Inflammatory macrophage treated with lipopolysaccharide for 1 hour (primary cell): ENCODE measurements around the gene FOXO3.
A peak's percentile ranks its signal among the peaks of the same experiment; 100 is the strongest.
"Not testable (repeated sequence)": the region's sequence is repeated elsewhere in the genome, so short reads cannot be mapped to it uniquely, and the experiment has no call there.

Experiments used
- DNase-seq, 2 donors: peaks; one replicate each; pipeline ENCODE4 v3.0.0-alpha.2; 2020 to 2022

Gene FOXO3

DNA sequence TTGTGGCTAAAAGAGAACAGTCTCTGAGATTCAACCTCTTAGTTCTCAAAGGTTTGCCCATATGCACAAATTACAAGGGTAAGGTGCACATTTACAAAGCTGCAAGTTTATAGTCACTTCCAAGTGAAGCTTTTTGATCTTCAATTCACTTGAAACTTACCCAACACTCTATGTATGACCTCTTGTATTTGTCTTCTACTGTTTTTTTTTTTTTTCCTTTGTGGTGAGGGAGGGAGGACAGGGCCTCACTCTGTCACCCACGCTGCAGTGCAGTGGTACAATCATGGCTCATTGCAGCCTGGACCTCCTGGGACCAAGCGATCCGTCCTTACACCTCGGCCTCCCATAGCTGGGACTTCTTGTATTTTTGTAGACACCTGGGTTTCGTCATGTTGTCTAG, 4.5 kb upstream of the FOXO3 start:
- DNase-seq: no peak

DNA sequence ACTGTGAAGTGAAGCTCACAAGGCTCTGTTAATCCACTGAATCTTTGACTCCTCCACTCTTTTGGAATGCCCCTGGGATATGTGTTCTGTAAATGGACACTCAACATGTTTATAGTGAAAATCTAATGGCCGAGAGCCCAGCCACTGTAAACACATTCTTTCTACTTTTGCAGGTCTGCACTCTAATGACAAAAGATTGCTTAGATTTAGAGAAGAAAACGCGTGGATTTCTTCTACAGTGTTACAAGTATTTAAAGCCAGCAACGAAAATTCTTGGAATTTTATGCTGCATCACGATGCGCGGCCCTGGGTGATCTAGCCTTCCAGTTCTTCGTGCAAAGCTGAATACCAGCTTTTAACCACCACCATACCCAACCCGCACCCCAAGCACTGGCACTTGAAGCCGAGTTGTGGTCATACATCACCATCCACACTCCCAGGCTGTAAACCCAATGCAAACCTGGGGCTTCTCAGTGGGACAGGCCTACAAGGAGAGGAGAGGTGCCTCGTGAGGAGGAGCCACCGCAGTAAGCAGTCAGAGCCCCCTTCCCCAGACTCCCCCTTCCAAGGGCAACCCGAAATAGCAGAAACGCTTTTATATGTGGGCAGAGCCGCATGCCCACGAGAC, 3.7 kb upstream of the FOXO3 start:
- no peak for DNase-seq

DNA sequence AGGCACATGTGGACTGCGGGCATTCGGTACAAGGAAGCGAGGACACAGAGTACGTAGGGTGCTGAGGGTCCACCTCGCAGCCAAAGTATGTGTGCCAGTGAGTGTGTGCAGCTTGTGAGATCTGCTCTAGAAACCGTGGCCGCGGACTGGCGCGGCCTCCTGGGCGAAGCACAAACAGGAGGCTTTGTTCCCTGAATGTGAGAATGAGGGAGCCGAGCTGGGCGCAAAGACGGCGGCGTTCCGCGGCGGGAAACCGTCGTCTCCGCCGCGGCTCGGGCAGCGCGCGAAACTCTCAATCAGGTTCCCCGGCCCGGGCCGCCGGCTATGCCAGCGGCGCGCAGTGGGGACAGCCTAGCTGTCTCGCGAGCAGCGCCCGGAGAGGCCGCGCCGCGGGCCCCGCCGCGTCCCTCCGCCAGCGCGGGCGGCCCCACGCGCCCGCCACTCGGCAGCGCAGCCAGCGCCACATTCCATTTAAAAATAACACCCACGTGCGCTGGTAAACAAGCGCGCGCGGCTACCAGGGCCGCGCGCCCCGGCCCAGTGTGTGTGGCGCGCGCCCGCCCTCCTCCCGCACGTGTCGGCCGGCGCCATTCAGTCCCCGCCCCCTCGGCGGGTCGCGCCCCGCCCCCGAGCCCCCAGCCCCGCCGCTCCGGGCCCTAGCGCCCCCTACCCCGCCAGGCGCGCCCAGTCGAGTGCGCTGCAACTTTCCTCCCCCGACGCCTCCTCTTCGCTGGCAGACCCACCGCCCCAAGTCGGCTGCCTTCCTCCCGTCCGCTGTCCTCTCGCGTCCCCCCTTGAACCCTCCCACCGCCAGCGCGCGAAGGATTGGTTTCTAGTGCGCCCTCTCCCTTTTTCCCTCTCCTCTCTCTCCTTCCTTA, 3.0 kb upstream of the FOXO3 start:
- DNase-seq: peak; percentile 62 to 70

DNA sequence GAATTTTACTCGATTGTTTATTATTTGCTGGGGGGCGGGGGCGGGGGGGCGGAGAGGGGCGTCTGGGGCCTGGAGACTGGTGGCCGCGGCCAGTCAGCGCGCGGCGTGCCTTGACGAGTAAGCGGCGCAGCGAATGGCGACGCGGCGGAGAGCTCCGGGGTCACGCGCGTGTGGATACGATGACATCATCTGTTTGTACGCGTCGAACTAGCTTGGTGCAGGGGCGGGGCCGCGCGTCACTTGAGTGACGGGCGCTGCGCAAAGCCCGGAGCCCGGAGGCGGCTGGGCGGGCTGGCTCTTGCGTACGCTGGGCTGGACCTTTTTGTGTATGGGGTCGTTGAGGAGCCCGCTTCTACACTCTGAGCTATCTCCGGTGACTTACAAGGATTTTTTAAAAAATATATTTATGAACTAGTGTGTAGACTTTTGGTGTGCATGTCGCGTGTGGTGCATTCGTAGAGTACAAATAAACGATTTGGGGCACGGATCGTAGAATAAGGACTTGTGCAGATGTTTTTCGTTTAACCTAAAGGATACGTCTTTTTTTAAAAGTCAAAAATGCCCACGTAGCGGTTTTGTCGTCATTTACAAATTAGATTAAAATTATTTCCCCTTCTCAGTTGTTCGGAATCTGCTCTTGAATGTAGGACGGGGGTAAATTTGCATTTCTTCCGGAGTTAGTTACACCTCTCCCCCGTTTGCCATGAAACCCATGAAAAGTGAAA, 2.2 kb upstream of the FOXO3 start:
- DNase-seq: peak; percentile 98 to 99

DNA sequence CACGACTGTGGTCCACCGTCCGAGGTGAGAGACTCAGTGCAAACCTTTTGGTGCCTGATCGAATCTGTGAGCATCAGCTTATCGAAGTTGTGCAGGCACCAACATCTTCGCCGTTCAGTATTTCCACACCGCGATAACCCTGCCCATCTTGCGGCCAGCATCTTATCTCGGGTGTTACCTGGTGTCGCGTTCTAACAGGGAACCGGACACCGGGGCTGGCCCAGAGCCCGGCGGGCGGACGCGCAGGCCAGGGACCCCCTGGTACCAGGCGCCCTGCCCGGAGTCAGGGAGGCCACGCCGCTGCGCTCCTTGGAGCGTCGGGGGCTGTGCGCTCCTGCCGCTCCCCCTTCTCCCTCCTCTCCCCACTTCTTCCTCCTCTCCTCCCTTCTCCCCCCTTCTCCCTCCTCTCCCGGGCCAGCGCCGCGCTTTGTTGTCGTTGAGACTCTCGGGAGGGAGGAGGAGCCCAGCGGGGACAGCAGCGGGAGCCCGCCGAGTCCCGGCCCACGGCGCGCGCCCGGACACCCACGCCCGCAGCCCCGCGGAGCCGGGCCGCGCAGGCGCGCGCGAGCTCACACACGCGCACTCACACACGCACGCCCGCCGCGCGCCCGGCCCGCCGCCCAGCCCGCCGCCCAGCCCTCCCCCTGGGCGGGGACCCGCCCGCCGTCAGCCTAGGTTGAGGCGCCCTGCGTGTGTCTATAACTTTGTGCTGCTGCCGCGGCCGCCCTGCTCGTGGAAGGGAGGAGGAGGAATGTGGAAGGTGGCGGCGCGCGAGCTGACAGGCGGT, 1.4 kb upstream of the FOXO3 start:
- DNase-seq: peak; percentile 81 to 85

DNA sequence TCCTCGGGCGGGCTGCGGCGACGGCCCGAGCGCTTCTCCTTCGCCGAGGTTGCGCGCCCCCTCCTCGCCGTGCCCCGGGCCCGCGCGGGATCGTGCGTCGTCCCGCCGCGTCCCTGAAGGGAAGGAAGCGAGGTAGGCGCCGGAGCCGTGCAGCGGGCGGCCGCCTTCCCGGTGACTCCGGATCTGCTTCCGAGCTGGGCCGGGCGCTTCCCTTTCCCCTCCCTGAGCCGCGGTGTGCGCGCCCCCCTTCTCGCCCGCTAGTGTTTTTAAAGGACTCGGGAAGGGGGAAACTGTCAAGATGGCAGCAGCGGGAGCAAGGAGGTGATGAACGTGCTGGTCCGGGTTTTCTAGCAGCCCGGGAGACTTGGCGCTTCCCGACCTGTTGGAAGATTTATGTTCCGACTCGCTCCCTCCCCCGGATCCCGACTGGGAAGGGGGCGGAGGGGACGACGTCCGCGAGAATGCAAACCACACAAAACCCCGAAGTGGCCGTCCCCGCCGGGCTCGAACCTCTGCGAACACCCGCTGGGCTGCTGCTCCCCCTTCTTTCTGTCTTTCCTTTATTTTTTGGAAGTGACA, 744 bp upstream of the FOXO3 start:
- DNase-seq: peak in 1 of 2 donors; percentile 38

DNA sequence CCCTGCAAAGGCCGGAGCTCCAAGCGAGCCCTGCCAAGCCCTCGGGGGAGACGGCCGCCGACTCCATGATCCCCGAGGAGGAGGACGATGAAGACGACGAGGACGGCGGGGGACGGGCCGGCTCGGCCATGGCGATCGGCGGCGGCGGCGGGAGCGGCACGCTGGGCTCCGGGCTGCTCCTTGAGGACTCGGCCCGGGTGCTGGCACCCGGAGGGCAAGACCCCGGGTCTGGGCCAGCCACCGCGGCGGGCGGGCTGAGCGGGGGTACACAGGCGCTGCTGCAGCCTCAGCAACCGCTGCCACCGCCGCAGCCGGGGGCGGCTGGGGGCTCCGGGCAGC, 561 bp downstream of the FOXO3 start:
- DNase-seq: not testable (repeated sequence)

DNA sequence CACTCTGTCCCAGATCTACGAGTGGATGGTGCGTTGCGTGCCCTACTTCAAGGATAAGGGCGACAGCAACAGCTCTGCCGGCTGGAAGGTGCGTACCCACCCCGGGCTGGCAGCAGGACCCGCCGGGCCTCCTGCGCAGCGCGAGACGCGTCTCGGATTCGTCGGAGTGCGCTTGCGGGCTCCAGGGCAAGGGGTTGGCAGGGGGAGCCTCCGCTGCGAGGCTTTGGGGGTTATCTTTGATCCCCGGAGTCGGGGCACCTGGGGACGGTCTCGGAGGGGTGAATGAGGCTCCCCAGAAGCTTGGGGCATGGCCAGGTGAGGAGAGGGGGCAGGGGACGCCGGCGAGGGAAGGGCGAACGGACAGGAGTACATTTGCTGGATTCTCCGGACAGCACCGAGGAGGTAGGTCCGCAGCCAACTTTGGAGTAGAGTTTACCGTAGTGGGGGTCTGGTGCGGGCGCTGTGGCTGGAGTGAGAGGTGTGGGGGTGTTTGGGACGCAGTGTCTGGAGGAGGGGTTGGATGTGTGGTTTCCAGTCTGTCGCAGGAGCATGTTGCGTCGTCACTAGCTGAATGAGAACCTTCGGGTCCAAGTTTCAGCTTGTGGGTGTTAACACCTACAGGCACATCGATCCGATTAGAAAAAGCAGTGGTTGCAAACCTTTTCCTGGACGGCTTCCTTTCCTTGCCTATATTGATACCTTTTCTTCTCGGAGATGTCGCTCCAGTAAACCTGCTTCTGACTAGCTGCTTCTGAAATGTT, 1.2 kb downstream of the FOXO3 start:
- DNase-seq: peak; percentile 82 to 86

DNA sequence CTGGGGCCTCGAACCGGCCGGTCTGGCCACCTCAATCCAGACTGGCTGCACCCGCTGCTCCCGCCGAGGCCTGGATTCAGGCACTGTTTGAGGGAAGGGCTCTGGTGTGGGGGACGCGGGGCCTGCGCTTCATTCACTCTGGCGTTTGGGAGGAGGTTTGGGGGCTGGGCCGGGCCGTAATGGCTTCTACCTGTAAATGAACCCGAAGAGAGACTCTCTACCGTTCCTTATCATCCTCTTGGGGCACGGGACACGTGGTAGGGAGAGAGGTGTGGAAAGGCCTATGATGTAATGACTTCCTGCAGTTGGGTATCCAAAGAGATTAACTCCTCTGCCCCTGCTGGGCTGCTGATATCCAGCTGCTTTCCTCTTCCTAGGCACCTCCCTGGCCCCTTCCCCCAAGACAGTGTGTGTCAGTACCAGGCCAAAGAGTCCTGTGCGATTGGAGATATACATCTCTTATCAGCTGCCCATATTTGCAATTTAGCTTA, 1.8 kb downstream of the FOXO3 start:
- peak; percentile 58 to 82 for DNase-seq

DNA sequence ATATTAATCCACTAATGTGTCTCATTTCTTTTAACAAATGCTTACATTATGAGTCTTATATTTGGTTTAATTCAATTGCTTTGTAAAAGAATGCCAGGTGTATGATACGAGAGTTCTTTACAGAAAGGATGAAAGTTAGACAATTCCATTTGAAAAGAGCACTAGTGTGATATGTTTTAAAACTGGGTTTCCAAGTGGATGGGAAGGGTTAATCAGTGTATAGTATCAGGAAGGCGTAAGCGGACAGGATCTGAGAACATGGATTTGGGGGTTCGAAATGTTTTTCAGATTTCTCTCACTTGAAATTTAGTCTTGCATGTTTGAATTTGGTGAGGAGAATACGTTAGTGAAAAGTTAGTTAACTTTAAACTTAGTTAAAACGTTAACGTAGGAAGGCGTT, 2.6 kb downstream of the FOXO3 start:
- no peak for DNase-seq

DNA sequence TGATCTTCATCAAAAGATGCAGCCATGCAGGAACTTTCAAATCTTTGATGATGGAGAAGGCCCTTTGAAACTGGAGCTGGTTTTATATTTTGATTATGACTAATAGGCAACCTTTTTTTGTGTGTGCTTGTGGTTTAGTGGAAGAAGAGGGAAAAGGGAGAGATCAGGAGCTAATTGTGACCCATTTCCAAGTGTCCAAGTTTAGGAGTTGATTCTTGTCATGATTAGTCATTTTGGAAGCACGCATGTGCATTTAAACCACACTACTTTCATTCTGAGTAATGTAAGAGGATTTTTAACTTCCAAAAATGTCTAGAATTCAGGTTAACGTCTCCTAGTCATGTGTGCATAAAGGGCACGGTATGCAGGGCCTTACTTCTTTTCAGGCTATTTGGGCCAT, 3.5 kb downstream of the FOXO3 start:
- peak in 1 of 2 donors; percentile 21 for DNase-seq

DNA sequence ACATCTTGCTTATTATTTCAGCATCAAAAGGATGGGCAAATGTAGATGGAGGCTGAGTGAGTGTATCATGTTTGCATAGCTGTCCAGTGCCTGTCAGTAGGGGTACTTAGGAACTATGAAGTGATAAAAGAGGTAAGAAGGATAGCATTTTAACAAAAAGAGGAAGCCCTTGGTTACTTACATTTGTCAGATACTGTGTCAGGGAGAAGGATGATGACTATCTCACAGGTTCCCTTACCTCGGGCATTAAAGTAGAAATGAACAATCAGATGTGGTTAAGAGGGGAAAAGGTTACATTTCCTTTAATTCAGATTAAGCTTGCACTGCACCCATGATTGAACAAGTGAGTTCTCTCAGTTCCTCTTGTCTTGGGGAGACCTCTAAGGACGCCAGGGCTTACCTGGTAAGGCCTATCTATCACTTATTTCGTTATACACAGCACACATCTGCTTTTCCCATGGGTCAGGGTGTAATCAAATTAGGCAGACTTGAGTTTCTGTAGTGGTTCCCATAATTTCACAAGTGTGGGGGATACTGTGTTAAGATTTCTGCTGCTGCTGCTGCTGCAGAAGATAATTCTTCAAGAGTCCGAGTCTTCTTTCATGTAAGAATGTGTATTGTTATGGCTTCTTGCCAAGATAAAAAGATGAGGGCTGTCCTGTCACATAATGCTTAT, 4.5 kb downstream of the FOXO3 start:
- DNase-seq: peak; percentile 75 to 82

DNA sequence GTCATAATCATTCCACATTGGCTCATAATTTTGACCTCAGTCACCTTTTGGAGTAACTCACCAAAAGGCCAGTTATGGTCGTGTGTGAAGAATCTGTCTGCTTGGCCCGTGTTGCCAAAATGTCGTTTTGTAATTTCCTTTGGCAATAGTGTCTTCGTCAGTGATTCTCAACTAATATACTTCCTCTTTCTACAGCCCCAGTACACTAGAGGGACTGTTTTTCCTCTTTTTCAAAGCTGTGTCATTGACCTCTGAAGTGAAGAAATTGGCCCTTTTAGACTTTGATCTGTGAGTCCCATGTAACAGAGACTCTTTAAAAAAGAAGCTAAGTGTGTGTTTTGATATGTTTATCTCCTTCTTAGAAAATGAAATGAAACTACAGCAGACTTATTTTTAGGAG, 5.2 kb downstream of the FOXO3 start:
- peak; percentile 94 to 98 for DNase-seq

DNA sequence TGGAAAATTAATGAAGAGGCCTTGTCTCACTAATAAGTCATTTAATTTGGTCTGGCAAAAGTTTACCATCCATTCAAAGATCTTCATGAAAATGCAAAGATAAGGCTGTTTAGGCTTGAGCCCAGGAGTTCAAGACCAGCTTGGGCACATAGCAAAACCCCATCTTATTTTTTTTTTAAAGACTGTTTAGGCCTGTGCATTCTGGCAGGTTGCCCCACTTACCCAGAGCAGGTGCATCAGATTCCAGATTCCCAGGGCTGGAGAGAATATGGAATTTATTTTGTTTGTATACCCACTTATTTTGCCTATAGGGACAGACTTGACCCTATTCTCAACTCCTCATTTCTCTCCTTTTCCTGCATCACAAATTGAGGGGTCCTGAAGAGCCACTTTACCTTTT, 5.7 kb downstream of the FOXO3 start:
- no peak for DNase-seq

DNA sequence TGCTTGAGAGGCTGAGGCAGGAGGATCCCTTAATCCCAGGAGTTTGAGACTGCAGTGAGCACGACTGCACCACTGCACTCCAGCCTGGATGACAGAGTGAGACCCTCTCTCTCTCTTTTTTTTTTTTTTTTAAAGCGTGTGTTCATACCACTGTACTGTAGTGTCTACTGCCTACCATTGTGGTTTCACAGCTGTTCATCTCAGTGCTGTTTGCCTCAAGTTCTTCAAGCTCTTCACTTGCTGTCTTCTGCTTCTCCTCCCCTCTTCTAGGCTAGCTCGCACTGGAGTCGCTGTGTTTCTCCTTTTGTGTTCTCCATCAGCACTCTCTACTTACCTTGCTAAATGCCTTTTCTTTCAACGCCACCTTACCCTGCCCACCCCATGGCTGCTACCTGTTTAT, 7.4 kb downstream of the FOXO3 start:
- no peak for DNase-seq

DNA sequence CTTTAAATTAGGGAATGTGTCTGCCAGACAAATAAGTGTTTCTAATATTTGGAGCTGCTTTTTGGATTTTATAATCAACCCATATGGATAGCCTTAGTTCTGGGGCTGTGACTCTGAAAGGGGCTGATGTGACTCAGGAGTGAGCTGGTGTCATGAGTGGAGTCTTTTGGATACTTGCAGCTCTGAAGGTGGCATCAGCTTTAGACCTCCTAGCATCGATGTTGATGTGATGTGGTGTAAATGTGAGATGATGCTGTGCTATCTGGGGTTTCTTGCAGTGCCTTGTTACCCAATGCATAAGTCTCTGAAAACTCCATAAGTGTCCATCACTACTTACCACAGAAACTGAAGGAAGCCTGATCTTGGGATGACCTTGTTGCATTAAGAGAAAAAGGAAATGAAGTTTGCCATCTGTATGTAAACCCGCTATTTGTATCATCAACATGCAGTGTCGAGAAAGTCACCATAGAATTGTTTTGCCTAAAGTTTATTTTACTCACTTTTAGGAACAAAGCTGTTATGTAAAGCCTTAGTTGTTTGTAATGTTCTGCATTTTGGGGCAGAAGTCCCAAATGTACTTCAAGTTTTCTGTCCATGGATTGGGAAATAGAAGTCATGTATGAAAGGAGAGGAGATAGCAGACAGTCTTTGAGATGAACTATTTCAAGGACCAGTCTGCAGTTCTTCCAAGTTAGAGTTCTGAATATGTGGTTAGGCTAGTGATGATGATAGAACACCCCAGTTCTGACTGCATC, 8.0 kb downstream of the FOXO3 start:
- DNase-seq: peak in 1 of 2 donors; percentile 41

DNA sequence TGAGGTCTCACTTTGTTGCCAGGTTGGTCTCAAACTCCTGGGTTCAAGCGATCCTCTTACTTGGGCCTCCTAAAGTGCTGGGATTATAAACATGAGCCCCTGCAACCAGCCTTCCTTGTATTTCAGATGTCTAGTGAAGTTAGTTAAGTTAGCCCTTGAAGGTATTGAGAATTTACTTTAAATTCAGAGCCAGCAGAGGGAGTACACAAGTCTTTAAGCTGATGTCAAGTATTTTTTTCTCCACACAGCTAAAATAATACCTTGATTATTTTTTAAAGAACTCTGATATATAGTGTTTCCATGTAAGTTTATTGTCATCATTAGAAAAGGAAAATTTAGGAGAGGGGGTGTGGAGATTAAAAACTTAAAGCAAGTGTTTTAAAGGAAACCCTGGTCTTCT, 9.8 kb downstream of the FOXO3 start:
- no peak for DNase-seq

DNA sequence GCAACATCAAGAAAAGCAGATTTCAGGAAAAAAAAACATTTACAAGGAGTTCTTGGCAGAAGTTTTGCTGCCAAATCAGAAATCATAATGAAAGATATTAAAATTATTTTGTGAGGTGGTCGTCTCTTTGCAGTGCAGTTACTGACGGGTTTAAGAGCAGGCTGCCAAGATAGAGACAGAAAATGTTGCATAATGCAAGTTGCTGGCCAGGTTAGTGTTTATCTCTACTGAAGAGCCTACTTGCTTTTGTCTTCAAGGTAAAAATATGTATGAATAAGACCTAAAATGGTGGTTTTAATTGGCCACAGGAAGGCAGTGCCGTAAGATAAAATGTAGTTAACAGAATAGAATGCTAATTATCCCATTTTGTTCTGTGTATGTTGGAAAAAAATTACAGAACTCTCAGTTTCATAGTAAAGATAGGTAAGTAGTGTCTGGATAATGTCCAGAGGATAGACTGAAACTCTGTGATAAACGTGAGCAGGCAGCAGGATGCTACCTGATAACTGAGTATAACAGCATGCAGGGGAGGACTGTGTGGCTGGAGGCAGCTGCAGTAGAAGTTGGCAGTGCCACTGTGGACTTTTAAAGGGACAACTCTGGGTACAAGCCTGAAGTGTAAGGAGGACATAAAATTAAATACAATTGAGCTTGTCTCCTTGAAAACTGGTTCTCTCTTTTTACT, 13.9 kb downstream of the FOXO3 start:
- no peak for DNase-seq

DNA sequence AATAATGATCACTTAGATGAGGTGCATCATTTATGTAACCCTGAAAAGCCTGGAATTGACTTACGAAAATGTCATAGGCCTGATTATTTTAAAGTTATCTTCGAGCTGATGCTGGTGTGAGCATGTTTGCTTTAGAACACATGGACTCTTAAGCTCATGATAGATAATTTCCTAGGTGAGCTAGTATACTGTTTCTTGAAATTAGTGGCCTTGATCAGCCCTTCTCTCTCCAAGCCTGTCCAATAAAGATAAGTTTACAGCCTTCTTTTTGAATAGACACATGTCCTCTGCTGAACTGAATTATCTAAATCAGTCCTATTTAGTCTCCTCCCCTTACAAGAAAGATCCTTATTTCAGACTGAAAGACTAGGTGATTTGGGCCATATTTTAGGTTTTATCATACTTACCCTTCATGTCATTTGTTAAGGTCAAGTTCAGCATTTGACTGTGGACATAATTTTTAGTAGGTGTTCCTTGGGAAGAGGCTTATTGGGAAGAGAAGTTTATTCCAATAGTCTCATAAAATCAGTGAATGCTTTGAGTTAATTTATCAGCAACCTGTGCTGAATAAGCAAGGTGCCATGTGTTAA, 15.3 kb downstream of the FOXO3 start:
- no peak for DNase-seq
